ENCODE results near the gene MITD1. TPM values are rescaled to one million over a fixed set of nuclear protein-coding genes. Genes with fewer than 3 reads are reported as not detected.

The MITD1 gene
- 10 to 100 TPM; 20.0 to 59.5 (median 27.9) TPM for total RNA-seq

- H3K36me3 ChIP-seq: no peaks in the 10 kb centered on the region
- no peaks in the 10 kb centered on the region for H3K9me3 ChIP-seq
- peaks cover 36% of the 10 kb centered on the region for H3K4me1 ChIP-seq
- H3K4me3 ChIP-seq: peak within 1 kb of the TSS; percentile 74
- peak; percentile 96 for DNase-seq (ENCODE audit: low spot score in 2 of 2)
- peak within 1 kb of the TSS; percentile 77 for H3K27ac ChIP-seq
- WGBS: under 1% methylated on average over 31 of the region's 39 CpGs
- H3K27me3 ChIP-seq: no peaks in the 10 kb centered on the region
- peak in 2 of 3 donors; percentile 90 to 97 for TF ChIP-seq POLR2AphosphoS5 (IDR thresholded peaks at IDR 0.05)
- TF ChIP-seq POLR2A (IDR thresholded peaks at IDR 0.05): peak; percentile 24 to 72
- no peak for TF ChIP-seq CTCF (IDR thresholded peaks at IDR 0.05)
These were observed at the start of gene MITD1, which contains the start of gene MRPL30 for GRCh38 chr2:99180755-99181623. Gene MITD1 (minus strand): TSS chr2:99181058. CDS start chr2:99180981, 77 bp downstream. Gene MRPL30 (plus strand): TSS chr2:99181184. CDS start chr2:99186204, 5,020 bp downstream.

GRCh38 chr2:99217929-99218501, 37.2 kb upstream of the MITD1 start:
- TF ChIP-seq EP300 (IDR thresholded peaks at IDR 0.05) (no peak), CTCF (IDR thresholded peaks at IDR 0.05) (no peak), POLR2A (IDR thresholded peaks at IDR 0.05) (no peak), POLR2AphosphoS5 (IDR thresholded peaks at IDR 0.05) (no peak)
- H3K4me1 ChIP-seq: no peaks in the 10 kb centered on the region
- WGBS: 74% methylated on average over 4 of the region's 4 CpGs
- H3K27ac ChIP-seq: no peak overlapping the region
- H3K9me3 ChIP-seq: no peaks in the 10 kb centered on the region
- H3K27me3 ChIP-seq: no peaks in the 10 kb centered on the region
- no peak for DNase-seq (ENCODE audit: low spot score in 2 of 2)
- H3K4me3 ChIP-seq: no peak overlapping the region
- H3K36me3 ChIP-seq: no peaks in the 10 kb centered on the region

- H3K27ac ChIP-seq: no peak overlapping the region
- TF ChIP-seq POLR2A (IDR thresholded peaks at IDR 0.05): no peak
- TF ChIP-seq POLR2AphosphoS5 (IDR thresholded peaks at IDR 0.05): no peak
- no peak for TF ChIP-seq EP300 (IDR thresholded peaks at IDR 0.05)
- no peak for TF ChIP-seq CTCF (IDR thresholded peaks at IDR 0.05)
- no peaks in the 10 kb centered on the region for H3K4me1 ChIP-seq
- H3K27me3 ChIP-seq: no peaks in the 10 kb centered on the region
- no peaks in the 10 kb centered on the region for H3K9me3 ChIP-seq
- no peak for DNase-seq (ENCODE audit: low spot score in 2 of 2)
- WGBS: 96% methylated on average over 2 of the region's 2 CpGs
- H3K4me3 ChIP-seq: no peak overlapping the region
- no peaks in the 10 kb centered on the region for H3K36me3 ChIP-seq
These were observed 35.2 kb upstream of the MITD1 start for GRCh38 chr2:99216096-99216495.

GRCh38 chr2:99205491-99205890, 24.6 kb upstream of the MITD1 start:
- Histone ChIP-seq H3K4me1 (no peaks in the 10 kb centered on the region), H3K27me3 (no peaks in the 10 kb centered on the region), H3K27ac (no peak overlapping the region), H3K4me3 (no peak overlapping the region), H3K36me3 (no peaks in the 10 kb centered on the region), H3K9me3 (peaks cover 4% of the 10 kb centered on the region)
- no peak for DNase-seq (ENCODE audit: low spot score in 2 of 2)
- TF ChIP-seq EP300 (IDR thresholded peaks at IDR 0.05): no peak
- TF ChIP-seq POLR2AphosphoS5 (IDR thresholded peaks at IDR 0.05): no peak
- TF ChIP-seq CTCF (IDR thresholded peaks at IDR 0.05): no peak
- TF ChIP-seq POLR2A (IDR thresholded peaks at IDR 0.05): no peak
- 84% methylated on average over 5 of the region's 5 CpGs for WGBS
